ENCODE data around the gene ABCC3. TPM values are rescaled to one million over a fixed set of nuclear protein-coding genes. Genes with fewer than 3 reads are reported as not detected.

Gene ABCC3, protein sequence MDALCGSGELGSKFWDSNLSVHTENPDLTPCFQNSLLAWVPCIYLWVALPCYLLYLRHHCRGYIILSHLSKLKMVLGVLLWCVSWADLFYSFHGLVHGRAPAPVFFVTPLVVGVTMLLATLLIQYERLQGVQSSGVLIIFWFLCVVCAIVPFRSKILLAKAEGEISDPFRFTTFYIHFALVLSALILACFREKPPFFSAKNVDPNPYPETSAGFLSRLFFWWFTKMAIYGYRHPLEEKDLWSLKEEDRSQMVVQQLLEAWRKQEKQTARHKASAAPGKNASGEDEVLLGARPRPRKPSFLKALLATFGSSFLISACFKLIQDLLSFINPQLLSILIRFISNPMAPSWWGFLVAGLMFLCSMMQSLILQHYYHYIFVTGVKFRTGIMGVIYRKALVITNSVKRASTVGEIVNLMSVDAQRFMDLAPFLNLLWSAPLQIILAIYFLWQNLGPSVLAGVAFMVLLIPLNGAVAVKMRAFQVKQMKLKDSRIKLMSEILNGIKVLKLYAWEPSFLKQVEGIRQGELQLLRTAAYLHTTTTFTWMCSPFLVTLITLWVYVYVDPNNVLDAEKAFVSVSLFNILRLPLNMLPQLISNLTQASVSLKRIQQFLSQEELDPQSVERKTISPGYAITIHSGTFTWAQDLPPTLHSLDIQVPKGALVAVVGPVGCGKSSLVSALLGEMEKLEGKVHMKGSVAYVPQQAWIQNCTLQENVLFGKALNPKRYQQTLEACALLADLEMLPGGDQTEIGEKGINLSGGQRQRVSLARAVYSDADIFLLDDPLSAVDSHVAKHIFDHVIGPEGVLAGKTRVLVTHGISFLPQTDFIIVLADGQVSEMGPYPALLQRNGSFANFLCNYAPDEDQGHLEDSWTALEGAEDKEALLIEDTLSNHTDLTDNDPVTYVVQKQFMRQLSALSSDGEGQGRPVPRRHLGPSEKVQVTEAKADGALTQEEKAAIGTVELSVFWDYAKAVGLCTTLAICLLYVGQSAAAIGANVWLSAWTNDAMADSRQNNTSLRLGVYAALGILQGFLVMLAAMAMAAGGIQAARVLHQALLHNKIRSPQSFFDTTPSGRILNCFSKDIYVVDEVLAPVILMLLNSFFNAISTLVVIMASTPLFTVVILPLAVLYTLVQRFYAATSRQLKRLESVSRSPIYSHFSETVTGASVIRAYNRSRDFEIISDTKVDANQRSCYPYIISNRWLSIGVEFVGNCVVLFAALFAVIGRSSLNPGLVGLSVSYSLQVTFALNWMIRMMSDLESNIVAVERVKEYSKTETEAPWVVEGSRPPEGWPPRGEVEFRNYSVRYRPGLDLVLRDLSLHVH (N-terminal part only)
- total RNA-seq (not detected in 2 replicates), polyA plus RNA-seq (0.06 and 0.53 TPM in 2 replicates)

- no peaks in the 10 kb centered on the region for H3K4me1 ChIP-seq (ENCODE audit: low read depth)
- TF ChIP-seq, protein P1, sequence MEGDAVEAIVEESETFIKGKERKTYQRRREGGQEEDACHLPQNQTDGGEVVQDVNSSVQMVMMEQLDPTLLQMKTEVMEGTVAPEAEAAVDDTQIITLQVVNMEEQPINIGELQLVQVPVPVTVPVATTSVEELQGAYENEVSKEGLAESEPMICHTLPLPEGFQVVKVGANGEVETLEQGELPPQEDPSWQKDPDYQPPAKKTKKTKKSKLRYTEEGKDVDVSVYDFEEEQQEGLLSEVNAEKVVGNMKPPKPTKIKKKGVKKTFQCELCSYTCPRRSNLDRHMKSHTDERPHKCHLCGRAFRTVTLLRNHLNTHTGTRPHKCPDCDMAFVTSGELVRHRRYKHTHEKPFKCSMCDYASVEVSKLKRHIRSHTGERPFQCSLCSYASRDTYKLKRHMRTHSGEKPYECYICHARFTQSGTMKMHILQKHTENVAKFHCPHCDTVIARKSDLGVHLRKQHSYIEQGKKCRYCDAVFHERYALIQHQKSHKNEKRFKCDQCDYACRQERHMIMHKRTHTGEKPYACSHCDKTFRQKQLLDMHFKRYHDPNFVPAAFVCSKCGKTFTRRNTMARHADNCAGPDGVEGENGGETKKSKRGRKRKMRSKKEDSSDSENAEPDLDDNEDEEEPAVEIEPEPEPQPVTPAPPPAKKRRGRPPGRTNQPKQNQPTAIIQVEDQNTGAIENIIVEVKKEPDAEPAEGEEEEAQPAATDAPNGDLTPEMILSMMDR (IDR thresholded peaks at IDR 0.05; ENCODE audit: low read depth, low read length): no peak
- no peak within 1 kb of the TSS for H3K27ac ChIP-seq
- peak within 1 kb of the TSS; percentile 42 for H3K4me3 ChIP-seq
- no peaks in the 10 kb centered on the region for H3K9me3 ChIP-seq (ENCODE audit: low read depth)
- peak; percentile 28 to 63 for DNase-seq (ENCODE audit: low read depth in 1 of 2, low spot score in 1 of 2)
- no peaks in the 10 kb centered on the region for H3K36me3 ChIP-seq
- peaks cover 71% of the 10 kb centered on the region for H3K27me3 ChIP-seq
Observed at GRCh38 chr17:50634224-50634914, at the start of gene ABCC3. Gene ABCC3, plus strand, starts transcription at chr17:50634881. Its CDS starts 56 bp downstream, at chr17:50634937.

- no peak overlapping the region for H3K4me3 ChIP-seq
- no peaks in the 10 kb centered on the region for H3K9me3 ChIP-seq (ENCODE audit: low read depth)
- peak overlapping the region; percentile 88 for H3K27ac ChIP-seq
- peaks cover 92% of the 10 kb centered on the region for H3K4me1 ChIP-seq (ENCODE audit: low read depth)
- DNase-seq (ENCODE audit: low read depth in 1 of 2, low spot score in 1 of 2): no peak
- H3K27me3 ChIP-seq: no peaks in the 10 kb centered on the region
- H3K36me3 ChIP-seq: no peaks in the 10 kb centered on the region
- TF ChIP-seq, protein P1 (IDR thresholded peaks at IDR 0.05; ENCODE audit: low read depth, low read length): no peak
Observed at GRCh38 chr17:50585346-50585745, 49.3 kb upstream of the ABCC3 start.

DNA sequence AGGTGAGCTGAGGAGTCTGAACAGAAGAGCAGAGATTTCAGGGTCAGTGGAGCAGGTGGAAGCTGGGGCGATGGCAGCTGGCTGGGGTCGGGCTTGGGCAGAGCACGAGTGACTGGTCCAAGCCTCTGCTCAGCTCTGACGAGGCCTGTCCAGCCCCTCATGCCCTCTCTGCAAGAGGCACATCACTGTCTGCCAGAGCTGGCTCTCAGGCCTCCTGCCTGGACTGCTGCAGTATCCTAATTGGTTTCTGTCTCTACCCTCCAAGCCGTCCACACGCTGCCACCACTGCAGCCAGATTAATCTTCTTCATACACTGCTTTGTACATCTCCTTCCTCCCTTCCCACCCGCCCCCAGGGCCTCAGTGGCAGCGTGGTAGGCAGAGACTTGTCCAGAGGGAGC, 48.8 kb upstream of the ABCC3 start:
- Histone ChIP-seq H3K4me3 (no peak overlapping the region), H3K9me3 (ENCODE audit: low read depth) (no peaks in the 10 kb centered on the region), H3K36me3 (no peaks in the 10 kb centered on the region), H3K27me3 (no peaks in the 10 kb centered on the region), H3K27ac (peak overlapping the region; percentile 88), H3K4me1 (ENCODE audit: low read depth) (peaks cover 90% of the 10 kb centered on the region)
- DNase-seq (ENCODE audit: low read depth in 1 of 2, low spot score in 1 of 2): no peak
- TF ChIP-seq, protein P1 (IDR thresholded peaks at IDR 0.05; ENCODE audit: low read depth, low read length): no peak

GRCh38 chr17:50586421-50587247, 48.0 kb upstream of the ABCC3 start:
- Histone ChIP-seq H3K9me3 (ENCODE audit: low read depth) (no peaks in the 10 kb centered on the region), H3K27ac (peak overlapping the region; percentile 88)
- DNase-seq (ENCODE audit: low read depth in 1 of 2, low spot score in 1 of 2): no peak

More at GRCh38 chr17:50586421-50587247, 48.0 kb upstream of the ABCC3 start:
- Histone ChIP-seq H3K4me3 (no peak overlapping the region), H3K27me3 (no peaks in the 10 kb centered on the region), H3K36me3 (no peaks in the 10 kb centered on the region), H3K4me1 (ENCODE audit: low read depth) (peaks cover 87% of the 10 kb centered on the region)
- TF ChIP-seq, protein P1 (IDR thresholded peaks at IDR 0.05; ENCODE audit: low read depth, low read length): no peak

All from cardiac muscle cell (in vitro differentiated cells and primary cell).